Inflammatory macrophage (primary cell): Measurements from ENCODE around the gene NUDT14.

Source experiments
- DNase-seq, 2 donors: peaks; one replicate each; pipeline ENCODE4 v3.0.0-alpha.2; 2020 to 2022
- total RNA-seq, 18 experiments: gene quantifications; one replicate each; lab custom pipeline; 2026; ENCODE audit warnings: mixed read lengths in 6 of 18, inconsistent platforms in 2 of 18; lab: John Stamatoyannopoulos, UW

Gene NUDT14
- 1.8 to 13.3 (median 7.2) reads per million in 18 experiments for total RNA-seq

DNA sequence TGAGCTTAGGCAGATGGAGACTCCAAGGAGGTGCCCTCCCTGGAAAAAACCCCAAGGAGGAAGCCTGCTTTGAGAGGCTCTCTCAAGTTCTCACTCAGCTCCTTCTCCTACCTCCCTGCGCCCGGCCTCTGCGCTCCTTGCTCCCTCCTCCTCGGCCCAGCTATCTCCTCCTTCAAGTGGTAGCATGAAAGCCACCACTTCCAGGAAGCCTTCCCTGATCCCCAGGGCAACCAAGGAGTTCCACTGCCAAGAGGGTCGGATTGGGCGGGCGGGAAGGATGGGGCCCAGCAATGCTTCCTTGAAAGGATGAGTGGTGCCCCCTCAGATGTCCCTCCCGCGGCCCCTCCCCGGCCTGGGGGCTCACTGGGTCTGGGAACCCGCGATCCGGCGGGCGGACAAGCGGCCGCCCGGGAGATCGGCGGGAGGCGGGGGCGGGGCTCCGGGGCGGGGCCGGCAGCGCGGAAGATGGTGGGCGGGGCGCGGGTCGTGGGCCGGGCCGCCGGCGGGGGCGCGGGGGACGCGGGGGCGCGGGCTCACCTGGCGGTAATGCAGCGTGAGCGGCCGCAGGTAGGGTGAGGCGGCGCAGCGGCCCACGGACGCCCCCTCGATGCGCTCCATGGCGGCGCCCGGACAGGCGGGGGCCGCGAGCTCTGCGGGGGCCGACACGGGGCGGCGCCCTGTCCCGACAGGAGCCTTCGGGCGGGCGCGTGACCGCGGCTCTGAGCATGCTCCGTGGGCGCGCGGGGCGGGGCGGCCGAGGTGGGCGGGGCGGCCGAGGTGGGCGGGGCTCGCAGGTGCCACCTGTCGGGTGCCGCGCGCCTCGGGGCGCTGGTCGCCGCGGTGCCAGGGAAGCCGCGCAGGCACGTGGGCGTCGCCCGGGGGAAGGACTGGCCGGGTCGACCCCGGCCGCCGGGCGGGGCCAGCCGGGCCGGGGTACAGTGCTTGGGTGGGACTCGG, at the start of gene NUDT14:
NUDT14 (minus strand) TSS at position 721 of the 957 bp plus-strand sequence; CDS start at position 618, 103 bp downstream.
- peak; percentile 44 to 62 for DNase-seq

DNA sequence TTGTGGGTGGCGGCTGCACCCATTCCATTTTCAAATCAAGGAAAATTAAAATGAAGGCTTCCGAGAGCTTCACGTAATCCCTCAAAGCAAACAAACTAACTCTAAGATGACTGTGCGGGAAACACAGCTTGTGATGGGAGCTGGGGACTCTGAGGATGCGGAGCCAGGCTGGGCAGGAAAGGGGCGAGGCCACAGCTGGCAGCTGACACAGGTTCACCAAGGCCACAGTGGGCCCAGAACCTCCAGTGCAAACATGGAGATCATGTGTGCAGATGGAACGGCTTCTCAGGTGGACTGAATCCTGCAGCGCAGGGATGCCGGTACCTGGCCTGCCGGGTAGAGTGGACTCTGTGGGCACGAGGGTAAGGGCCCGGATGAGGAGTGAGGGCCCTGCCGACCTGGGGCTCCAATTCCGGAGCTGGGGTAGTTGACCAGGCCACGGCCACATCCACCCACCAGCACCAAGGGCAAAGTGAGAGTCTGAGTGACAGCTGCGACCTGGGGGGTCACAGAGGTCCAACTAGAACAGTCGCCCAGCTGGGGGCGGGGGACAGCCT, 48.1 kb upstream of the NUDT14 start:
- no peak for DNase-seq

DNA sequence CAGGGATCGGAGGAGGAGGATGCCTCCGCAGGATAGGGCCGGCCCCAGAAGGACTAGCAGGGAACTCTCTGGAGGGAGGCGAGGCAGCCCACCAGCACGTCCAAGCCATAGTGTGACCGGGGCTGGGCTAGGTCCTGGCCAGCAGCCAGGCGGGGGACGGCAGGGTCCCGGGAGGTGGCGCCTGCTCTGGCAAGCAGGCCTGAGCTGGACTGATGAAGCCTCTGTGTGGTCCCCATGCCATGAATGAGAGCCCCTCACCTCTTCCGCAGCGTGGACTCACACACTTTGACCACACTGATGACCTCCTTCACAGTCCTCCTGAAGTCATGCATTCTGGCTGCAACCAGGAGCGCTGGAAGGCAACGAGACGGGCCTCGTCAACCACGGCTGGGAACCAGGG, 47.5 kb upstream of the NUDT14 start:
- no peak for DNase-seq

DNA sequence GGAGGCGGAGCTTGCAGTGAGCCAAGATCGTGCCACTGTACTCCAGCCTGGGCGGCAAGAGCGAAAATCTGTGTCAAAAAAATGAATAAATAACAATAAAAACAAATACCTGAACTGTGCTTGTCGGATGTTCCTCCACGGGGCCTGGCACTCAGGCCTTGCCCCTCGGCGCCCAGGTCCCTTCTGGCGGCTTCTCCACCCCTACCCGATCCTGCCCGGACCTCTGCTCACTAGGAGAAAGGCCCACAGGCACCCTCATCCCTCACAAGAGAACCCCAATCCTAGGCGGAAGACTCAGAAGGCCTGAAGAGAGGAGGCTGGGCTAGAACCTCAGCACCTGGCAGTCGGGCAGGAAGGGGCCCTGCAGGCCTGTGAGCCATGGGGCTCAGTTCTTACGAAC, 46.2 kb upstream of the NUDT14 start:
- DNase-seq = no peak

DNA sequence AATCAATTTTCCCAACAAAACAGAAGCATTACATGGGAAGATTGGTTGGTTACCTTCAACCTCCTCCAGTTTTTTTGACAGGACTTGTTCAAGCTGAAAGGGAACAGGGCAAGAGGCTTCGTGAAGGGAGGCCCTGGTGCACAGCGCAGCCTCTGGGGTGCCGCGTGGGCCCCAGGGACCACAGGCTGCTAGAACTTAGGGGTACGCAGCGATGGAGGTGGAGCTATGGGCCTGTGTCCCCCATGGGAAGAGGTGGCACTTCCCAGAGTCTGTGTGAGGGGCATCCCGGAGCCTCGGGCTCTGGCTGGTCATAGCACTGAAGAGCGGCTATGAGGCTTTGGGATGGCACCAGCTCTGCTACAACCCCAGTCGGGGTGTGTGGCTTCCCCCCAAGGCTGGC, 45.1 kb upstream of the NUDT14 start:
- DNase-seq = no peak

DNA sequence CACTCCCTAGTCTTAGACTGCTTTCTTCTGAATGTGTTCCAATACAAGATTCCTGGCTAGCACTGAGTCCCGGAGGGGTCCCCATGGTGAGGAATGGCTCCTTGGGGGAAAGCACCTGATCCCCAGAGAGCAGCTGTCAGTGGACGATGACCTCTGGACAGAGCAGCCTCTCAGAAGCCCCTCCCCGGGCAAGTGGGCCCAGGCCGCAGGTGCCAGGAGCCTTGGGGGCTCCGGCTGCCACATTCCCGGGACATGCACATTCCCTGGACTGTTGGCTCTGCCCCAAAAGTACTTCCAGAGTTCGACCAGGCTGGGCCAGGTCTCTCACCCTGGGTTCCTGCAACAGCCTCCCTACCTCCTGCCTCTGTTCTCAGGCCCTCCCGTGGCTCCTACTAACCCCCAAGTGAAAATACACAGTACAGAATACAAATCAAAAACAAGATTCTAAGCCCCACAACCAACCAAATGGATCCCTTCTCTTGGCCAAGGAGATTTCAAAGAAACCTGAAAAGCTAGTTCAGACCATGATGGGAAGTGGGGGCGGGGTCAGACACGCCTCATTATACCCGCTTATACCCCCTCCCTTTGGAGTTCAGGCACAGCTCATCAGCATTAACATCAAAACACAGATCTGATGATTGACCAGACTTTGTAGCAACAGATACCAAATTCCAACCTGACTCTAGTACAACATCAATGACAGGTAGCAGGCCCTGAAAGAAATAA, 43.9 kb upstream of the NUDT14 start:
- DNase-seq = no peak

DNA sequence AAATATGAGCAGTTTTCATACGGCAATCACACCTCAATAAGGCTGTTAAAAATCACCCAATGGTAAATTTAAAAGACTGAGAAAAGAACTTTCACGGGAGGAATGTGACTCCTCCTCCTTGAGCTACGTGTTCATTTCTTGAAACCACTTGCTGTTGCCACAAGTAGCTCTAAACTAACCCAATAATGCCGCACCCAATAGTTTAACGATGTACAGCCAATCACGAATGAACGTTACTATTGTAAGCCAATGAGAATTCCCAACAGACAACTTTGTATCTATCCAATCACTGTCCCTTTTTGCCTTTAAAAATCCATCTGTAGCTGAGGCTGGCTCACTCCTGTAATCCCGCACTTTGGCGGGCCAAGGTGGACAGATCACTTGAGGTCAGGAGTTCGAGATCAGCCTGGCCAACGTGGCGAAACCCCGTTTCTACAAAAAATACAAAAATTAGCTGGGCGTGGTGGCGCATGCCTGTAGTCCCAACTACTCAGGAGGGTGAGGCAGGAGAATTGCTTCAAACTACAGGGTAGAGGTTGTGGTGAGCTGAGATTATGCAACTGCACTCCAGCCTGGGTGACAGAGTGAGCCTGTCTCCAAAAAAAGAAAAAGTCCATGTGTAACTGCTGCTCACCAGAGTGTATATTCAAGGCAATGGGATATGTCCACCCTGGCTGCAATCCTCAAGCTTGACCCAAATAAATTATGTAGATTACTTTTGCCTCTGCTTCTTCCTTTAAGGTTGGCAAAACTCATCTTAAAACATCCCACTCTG, 42.8 kb upstream of the NUDT14 start:
- no peak for DNase-seq

DNA sequence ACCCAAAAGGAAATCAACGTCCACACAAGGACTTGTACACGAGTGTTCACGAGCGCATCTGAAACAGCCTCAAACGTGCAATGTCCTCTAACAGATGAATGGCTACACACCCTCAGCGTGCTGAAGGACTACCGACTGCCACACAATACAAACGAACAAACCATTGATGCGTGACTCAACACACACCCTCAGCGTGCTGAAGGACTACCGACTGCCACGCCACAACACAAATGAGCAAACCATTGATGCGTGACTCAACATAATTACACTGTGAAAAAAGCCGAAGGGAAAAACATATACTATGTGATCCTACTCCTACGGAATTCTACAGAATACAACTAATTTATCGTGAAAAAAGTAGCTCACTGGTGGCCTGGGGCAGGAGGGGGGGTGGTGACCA, 42.1 kb upstream of the NUDT14 start:
- no peak for DNase-seq

DNA sequence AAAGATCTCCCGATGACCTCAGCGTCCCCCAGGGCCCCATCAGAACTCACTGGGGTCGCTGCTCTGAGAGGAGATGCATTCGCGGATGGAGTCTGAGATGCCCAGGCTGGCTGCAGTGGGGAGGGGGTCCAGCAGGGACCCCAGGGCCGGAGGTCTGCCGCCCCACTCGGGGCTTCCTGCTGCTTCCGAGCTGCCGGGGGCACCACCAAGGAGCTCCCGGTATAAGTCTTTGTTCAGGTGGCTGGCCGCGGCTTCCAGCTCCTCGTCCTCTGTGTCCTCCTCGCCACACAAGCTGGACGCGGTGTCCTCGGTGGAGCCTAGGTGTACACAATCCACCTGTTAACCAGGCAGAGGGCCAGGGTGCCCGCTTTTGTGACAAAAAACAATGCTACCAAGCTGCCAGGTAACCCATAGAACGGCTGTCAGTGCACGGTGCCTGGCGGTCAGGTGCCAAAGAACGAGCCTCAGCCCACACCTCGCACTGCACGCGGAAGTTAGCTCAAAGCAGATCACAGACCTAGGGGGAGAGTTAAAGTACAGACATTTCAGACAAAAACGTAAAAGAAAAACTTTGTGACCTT, 40.6 kb upstream of the NUDT14 start:
- DNase-seq = no peak

DNA sequence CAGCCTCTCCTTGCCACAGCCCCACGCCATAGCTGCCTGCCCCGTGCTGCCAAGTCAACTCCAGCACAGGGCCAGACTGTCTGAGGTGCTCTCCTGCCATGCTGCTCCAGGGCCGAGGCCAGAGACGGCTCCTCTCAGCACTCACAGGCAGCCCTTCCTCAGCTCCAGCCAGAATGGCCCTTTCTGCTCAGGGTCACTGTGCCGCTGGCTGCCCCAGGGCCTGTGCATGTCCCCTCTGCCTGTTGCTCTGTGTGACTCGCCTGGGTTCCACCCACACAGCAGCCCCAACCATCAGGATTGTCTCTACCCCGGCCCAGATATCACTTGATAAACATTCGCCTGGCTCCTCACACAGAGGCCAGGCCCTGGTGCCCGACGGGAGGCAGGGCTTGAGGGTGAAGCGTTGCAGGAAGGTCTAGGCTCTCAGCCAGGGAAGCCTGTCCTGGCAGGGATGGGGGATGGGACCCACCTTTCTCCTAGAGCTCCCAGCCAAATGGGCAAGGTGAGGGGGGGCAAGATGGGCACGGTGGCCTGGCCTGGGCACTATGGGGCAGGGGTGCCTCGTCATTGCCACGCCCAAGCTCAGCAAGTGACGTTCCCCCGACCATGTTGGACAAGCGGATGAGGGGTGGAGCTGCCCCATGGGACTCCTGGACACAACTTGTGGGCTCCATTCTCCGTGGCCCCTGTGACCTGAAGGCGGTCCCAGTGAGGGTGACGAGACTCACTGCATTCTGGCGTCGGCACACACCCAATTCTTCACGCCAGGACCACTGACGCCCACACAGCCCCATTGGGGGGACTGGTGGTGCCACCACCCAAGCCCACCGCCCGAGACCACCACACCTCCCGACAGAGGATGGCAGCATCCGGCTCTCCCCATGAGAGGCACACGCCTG, 39.8 kb upstream of the NUDT14 start:
- no peak for DNase-seq

DNA sequence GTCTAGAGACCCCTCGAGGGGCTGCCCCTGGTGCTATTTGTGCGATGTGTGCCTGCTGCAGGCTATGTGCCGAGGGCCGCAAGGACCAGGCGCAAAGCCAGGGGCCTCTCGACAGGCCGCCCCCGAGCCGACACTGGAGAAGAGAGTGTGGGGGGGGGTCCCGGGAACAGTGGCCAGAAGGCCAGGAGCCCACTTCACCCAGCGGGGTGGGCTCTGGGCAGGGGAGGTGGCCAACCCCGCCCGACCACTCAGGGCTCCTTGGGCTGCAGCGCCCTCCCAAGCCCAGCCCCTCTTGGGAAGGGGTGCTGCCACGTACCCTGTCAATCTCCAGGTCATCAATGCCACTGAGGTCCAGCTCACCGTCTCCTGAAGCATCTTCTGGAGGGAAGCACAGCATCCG, 38.6 kb upstream of the NUDT14 start:
- no peak for DNase-seq

DNA sequence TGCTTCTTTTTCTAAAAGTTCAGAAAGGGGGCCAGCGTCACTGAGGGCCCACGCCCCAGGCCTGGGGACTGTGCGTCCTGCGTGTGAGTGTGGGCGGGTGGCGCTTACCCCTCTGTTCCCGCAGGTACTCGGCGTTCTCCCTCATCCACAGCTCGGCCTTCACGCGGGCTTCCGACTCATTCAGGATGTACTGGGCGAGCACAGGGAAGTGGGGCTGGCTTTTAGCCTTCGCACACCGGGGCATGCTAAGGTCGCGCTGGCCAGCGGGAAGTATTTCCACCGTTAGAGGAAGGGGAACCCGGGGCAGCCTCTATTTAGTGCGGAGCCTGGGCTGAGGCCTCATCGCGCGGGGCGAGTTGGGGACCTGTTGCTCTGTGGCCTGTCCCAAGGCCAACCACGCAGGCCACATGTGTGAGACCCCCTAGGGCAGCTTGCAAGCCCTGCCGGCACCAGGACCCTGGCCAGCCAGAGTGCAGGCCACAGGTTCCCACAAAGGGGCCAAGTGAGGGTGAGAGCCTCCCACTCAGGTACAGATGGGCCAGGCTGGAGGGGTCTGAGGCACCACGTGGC, 38.0 kb upstream of the NUDT14 start:
- no peak for DNase-seq

DNA sequence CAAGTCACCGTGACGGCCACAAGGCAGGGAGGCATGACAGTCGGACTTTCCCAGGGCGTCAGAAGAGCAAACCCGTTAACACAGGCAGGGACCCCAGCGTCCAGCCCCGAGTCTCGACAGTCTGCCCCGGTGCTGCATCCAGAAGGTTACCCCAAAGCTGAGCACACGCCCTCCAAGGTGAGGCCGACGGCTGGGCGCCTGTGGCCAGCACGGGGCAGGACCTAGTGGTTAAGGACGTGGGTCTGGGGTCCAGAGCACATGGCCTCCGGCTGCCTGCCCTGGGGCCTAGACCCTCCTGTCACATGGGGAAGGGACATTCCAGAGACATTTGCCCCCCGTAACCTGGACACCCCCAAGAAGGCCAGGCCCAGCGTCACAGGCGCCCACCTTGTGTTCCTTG, 37.5 kb upstream of the NUDT14 start:
- no peak for DNase-seq

DNA sequence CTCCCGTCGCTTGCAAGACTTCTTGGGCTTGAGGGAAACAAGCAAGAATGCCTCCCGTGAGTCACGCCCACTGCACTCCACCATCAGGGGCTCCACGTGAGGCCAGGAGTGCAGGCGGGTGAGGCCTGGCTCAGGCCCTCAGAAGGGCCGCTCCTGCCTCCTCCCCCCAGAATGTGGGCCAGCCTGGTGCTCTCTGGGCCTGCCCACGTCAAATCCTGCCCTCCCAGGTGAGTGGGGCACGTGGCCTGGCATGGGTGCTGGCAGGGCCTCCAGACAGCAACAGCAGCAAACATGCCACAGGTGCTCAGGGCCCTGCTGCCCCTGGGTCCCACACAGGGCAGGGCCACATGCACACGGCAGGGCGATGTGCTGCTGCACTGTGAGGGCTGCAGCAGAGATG, 36.7 kb upstream of the NUDT14 start:
- DNase-seq = no peak

DNA sequence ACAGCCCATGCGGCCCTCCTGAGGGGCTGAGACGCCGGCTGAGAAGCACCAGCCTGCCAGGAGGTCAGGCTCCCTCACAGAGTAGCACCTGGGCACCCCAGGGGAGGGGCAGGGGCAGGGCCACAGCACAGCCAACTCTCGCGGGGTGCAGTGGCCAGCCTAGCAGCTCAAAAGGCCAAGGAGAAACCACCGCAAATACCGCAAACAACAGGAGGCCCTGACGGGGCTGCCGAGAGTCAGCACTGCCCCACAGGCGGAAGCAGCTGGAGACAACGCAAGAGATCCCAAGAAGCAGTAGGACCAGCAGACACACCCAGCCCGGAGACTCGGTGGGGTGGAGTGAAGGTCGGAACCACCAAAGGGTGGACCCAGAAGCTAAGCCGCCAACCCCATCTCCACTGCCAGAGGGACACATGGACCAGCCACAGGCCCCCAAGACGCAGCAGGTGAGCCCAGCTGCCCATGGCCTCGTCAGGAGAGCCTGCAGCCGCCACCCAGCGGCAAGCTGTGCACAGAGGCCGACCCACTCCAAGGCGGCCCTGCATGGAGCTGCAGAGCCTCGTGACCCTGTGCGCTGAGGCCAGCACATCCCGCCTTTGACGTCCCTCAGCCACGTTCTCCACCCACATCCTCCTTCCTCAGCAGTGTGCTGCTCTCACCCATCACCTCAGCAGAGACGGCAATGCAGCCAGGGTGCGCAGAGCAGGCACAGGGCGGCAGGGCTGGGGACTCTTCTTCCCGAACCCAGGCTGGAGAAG, 35.6 kb upstream of the NUDT14 start:
- DNase-seq = no peak

DNA sequence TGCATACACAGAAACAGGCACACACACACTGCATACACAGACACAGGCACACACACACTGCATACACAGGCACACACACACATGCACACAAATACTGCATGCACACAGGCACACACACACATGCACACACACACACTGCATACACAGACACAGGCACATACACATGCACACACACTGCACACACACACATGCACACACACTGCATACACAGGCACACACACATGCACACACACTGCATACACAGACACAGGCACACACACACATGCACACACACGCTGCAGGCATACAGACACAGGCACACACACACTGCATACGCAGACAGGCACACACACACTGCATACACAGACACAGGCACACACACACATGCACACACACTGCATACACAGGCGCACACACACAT, 34.5 kb upstream of the NUDT14 start:
- no peak for DNase-seq

DNA sequence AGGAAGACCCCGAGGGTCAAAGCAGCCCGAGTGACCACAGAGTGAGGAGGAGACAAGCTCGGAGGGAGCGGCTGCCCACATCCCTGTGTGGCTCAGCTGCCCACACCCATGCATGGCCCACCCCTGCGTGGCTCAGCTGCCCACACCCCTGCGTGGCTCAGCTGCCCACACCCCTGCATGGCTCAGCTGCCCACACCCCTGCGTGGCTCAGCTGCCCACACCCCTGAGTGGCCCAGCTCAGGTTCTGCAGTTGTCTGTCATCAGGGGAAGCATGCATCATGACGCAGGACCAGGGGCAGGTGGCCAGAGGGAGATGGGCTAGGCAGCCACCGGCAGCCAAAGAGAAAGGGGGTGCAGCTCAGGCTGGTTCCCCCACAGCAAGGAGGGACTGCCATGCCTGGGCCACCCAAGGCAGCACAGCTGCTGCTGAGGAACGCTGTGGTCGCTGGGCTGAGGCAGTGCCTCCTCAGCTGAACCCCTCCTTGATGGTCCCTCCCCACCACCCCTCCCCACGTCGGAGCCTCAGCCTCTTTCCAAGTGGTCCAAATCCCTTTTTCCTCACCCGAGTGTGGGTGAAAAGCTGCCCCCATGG, 33.3 kb upstream of the NUDT14 start:
- no peak for DNase-seq

DNA sequence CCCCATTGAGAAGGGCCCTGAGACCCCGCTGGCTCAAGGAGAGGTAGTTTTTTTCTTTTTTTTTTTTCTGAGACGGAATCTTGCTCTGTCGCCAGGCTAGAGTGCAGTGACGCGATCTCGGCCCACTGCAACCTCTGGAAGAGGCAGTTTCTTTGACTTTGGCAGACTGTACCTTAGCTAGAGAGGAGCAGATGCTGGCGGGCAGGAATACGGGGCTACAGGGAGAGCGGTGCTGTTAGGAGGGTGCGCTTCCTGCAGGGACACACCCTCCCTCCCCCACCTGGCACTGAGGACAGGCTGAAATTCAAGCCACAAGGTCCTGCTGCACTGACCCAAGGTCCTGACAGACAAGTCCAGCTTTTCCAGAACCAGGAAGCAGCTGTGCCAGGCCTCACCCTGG, 32.2 kb upstream of the NUDT14 start:
- no peak for DNase-seq

DNA sequence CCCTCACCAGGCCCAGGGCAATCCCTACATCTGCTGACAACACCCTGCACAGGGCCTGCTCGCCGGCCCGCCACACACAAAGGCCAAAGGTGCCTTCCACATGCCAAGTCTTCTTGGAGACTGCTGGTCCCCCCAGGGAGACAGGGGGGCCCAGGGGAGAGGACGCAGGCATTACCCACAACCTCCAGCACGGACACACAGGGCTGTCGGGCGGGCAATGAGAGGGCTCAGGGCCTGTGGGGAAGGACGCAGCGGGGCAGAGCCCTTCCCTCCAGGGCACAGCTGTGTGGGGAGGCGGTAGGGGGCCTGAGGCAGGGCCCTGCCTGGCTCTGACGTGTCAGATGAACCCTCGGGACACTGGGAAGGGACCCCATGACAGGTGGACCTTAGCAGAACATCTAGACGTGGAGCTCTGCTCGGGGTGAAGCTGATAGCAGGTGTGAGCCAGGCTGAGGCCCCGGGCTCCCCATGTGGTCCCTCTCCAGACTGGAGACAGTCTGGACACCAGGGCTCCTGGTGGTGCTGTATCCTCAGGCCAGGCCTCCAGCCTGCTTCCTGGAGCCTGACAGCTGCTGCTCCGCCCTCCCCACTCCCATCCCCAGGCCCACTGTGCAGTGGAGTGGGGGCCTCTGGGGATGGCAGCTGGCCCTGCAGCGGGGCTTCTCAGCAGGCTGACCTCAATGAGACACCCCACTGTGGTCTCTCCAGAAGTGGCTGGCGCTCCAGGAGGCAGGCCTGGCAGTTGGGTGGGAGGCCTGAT, 31.6 kb upstream of the NUDT14 start:
- no peak for DNase-seq
